OCI-LY3 (cell line): ENCODE results near the gene G3BP1.

Experiments
- H2AFZ ChIP-seq: fragments of 200-600, 300-600 bp; shearing (Covaris generic); 2 replicates; pipeline ENCODE4 v1.6.0; 2014; ENCODE audit warnings: antibody characterized with exemption, low read depth, low read length
- H3K27ac ChIP-seq: fragments of 200-600, 300-600 bp; sonication (generic); 2 replicates; pipeline ENCODE4 v1.5.1; 2014; ENCODE audit warnings: mild to moderate bottlenecking, low read length, moderate library complexity, mixed read lengths
- H3K27me3 ChIP-seq: fragments of 200-600, 300-600 bp; sonication (generic); 2 replicates; pipeline ENCODE4 v1.6.1; 2014; ENCODE audit warnings: low read depth, low read length, mixed read lengths
- H3K36me3 ChIP-seq: fragments of 200-600, 300-600 bp; sonication (generic); replicated peaks from 2 replicates; pipeline ENCODE3; 2014; ENCODE audit warnings: low read depth, low read length, mixed read lengths
- H3K4me1 ChIP-seq: fragments of 300-600, 200-600 bp; sonication (generic); 2 replicates; pipeline ENCODE4 v1.6.1; 2014; ENCODE audit warnings: low read length, mixed read lengths
- H3K4me2 ChIP-seq: fragments of 200-600, 300-600 bp; sonication (generic); 2 replicates; pipeline ENCODE4 v1.6.1; 2014; ENCODE audit warnings: low read length, mixed read lengths
- H3K4me3 ChIP-seq: fragments of 300-600, 200-600 bp; sonication (generic); 2 replicates; pipeline ENCODE4 v1.5.1; 2014; ENCODE audit warnings: antibody characterized with exemption, mild to moderate bottlenecking, low read length, moderate library complexity
- H3K79me2 ChIP-seq: fragments of 300-600, 200-600 bp; shearing (Covaris generic); 2 replicates; pipeline ENCODE4 v1.6.1; 2014; ENCODE audit warnings: mild to moderate bottlenecking, low read length, mixed read lengths
- H3K9ac ChIP-seq: fragments of 300-600, 200-600 bp; shearing (Covaris generic); 2 replicates; pipeline ENCODE4 v1.6.0; 2014; ENCODE audit warnings: mild to moderate bottlenecking, low read length, moderate library complexity
- H3K9me3 ChIP-seq: fragments of 200-600, 300-600 bp; shearing (Covaris generic); 2 replicates; pipeline ENCODE4 v1.6.1; 2014; ENCODE audit warnings: low read length, mixed read lengths; ENCODE audit not compliant: insufficient read depth
- H4K20me1 ChIP-seq: fragments of 200-600, 300-600 bp; sonication (generic); 2 replicates; pipeline ENCODE4 v1.6.1; 2016; ENCODE audit warnings: low read length, mixed read lengths; ENCODE audit not compliant: insufficient read depth
- CTCF ChIP-seq: fragments of 200-600, 300-600 bp; sonication (generic); IDR thresholded peaks from 2 replicates; pipeline ENCODE4 v1.5.1; 2014; ENCODE audit warnings: antibody characterized with exemption, low read length, low read depth
- EZH2phosphoT487 ChIP-seq: fragments of 200-600 bp; shearing (Covaris generic); IDR thresholded peaks from 2 replicates; pipeline ENCODE4 v1.6.1; 2018; ENCODE audit warnings: antibody characterized with exemption, mixed run types, low read depth

Gene G3BP1

DNA sequence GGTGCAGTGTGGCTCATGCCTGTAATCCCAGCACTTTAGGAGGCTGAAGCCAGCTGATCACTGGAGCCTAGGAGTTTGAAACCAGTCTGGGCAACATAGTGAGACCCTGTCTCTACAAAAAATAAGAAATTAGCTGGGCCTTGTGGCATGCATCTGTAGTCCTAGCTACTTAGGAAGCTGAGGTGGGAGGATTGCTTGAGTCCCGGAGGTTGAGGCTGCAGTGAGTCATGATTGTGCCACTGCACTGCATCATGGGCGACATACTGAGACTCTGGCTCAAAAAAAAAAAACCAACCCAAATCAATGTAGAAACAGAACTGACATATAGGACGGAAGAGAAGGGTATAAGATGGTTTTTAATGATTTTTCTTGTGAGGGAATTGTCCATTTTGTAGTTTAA, 27.7 kb downstream of the G3BP1 start:
- H3K4me2 ChIP-seq: no peak overlapping the region
- no peak overlapping the region for H2AFZ ChIP-seq
- no peaks in the 10 kb centered on the region for H3K9me3 ChIP-seq
- H3K36me3 ChIP-seq: peaks cover 33% of the 10 kb centered on the region
- H3K4me3 ChIP-seq: no peak overlapping the region
- H4K20me1 ChIP-seq: peaks cover 19% of the 10 kb centered on the region
- H3K27me3 ChIP-seq: no peaks in the 10 kb centered on the region
- no peak overlapping the region for H3K9ac ChIP-seq
- H3K79me2 ChIP-seq: peaks cover 56% of the 10 kb centered on the region
- TF ChIP-seq CTCF (no peak), EZH2phosphoT487 (no peak)
- no peaks in the 10 kb centered on the region for H3K4me1 ChIP-seq
- H3K27ac ChIP-seq: no peak overlapping the region

DNA sequence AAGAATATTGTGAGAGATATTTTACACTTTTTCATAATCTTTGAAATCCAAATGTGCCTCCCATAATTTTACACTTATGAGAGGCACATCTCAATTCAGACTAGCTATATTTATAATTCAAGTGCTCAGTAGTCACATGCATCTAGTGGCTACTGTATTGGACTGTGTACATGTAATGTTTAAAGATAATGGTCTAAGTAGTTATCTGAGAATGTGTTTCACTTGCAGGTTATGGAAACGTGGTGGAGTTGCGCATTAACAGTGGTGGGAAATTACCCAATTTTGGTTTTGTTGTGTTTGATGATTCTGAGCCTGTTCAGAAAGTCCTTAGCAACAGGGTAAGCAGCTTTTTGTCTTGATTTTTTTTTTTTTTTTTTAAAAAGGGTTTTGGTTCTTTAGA, 28.8 kb downstream of the G3BP1 start:
- no peaks in the 10 kb centered on the region for H3K9me3 ChIP-seq
- no peak overlapping the region for H3K9ac ChIP-seq
- TF ChIP-seq EZH2phosphoT487: no peak
- TF ChIP-seq CTCF: no peak
- H4K20me1 ChIP-seq: peaks cover 17% of the 10 kb centered on the region
- peaks cover 10% of the 10 kb centered on the region for H3K4me1 ChIP-seq
- peaks cover 30% of the 10 kb centered on the region for H3K36me3 ChIP-seq
- peaks cover 52% of the 10 kb centered on the region for H3K79me2 ChIP-seq
- H2AFZ ChIP-seq: no peak overlapping the region
- H3K4me2 ChIP-seq: no peak overlapping the region
- no peak overlapping the region for H3K27ac ChIP-seq
- H3K4me3 ChIP-seq: no peak overlapping the region
- H3K27me3 ChIP-seq: no peaks in the 10 kb centered on the region

DNA sequence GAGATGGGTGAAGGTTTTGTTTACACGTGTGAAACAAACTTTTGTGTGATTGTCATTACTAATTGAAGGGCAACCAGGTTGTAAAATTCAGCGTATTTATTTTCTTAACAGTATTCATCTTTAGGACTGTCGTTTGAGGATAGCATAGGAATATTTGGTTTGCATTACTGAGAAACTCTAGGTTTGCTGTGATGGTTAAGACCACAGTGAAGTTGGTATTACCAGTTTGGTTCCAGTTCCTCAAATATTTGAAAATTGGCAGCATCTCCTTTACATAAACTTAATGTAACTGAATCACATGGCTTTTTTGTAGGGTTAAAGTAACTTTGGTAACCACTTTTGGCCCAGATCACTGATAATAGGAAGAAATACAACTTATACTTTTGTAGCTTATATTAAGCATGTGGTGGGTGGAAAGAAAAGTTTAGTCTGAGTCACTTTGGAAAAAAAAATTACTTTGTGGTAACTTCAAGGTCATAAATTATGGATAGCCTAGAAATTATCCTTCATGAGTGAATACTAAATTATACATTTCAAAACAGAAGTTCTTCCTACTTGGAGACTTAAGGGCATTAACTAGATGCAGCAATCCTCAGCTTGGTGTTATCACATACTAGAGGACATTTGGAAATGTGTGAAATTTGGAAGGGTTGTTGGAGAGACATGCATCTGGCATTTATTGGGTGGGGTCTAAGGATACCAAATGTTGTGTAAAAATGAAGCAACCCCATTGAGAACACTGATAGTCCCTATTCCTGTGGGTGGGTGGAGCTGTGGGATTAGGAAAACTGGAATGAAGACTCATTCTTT, 33.9 kb downstream of the G3BP1 start:
- H4K20me1 ChIP-seq: peaks cover 29% of the 10 kb centered on the region
- H3K9me3 ChIP-seq: no peaks in the 10 kb centered on the region
- no peak overlapping the region for H3K4me3 ChIP-seq
- peaks cover 46% of the 10 kb centered on the region for H3K36me3 ChIP-seq
- no peaks in the 10 kb centered on the region for H3K27me3 ChIP-seq
- no peak overlapping the region for H3K27ac ChIP-seq
- H3K4me1 ChIP-seq: peaks cover 30% of the 10 kb centered on the region
- H3K4me2 ChIP-seq: no peak overlapping the region
- H2AFZ ChIP-seq: no peak overlapping the region
- TF ChIP-seq EZH2phosphoT487 (no peak), CTCF (no peak)
- H3K9ac ChIP-seq: no peak overlapping the region
- peaks cover 68% of the 10 kb centered on the region for H3K79me2 ChIP-seq

GRCh38 chr5:151808451-151809169, 36.9 kb downstream of the G3BP1 start:
- TF ChIP-seq EZH2phosphoT487 (no peak), CTCF (no peak)
- Histone ChIP-seq H3K4me2 (no peak overlapping the region), H3K27ac (no peak overlapping the region), H3K36me3 (peaks cover 65% of the 10 kb centered on the region), H4K20me1 (peaks cover 30% of the 10 kb centered on the region), H3K9ac (no peak overlapping the region), H3K9me3 (no peaks in the 10 kb centered on the region), H3K79me2 (peaks cover 63% of the 10 kb centered on the region), H3K4me1 (peaks cover 31% of the 10 kb centered on the region), H3K27me3 (no peaks in the 10 kb centered on the region), H3K4me3 (no peak overlapping the region), H2AFZ (no peak overlapping the region)
